HG02973 (cell line): ENCODE data around the gene IL24.
"Not testable (repeated sequence)": the region's sequence is repeated elsewhere in the genome, so short reads cannot be mapped to it uniquely, and the experiment has no call there.

Experiments
- ATAC-seq: cut with Tn5 transposase; IDR thresholded peaks from one replicate; pipeline ENCODE4 v1.9.1; 2021; ENCODE audit warnings: moderate library complexity; ENCODE audit not compliant: unreplicated experiment

The IL24 gene, protein sequence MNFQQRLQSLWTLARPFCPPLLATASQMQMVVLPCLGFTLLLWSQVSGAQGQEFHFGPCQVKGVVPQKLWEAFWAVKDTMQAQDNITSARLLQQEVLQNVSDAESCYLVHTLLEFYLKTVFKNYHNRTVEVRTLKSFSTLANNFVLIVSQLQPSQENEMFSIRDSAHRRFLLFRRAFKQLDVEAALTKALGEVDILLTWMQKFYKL

DNA sequence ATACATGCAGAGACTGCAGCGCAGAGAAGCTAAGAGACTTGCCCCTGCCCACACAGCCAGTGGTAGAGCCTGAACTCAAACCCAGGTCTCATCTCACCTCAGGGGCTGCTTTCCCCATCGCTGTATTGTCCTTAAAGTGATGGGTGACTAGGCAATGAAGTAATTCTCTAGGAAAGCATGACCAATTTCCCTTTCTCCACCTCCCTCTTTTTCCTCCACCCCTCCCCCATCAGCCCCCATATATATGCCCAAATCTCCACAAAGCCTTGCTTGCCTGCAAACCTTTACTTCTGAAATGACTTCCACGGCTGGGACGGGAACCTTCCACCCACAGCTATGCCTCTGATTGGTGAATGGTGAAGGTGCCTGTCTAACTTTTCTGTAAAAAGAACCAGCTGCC, at the start of gene IL24:
TSS of gene IL24 (plus strand) at position 269 of the 400 bp plus-strand sequence. CDS start 390 bp downstream, outside the sequence.
- ATAC-seq: no peak

DNA sequence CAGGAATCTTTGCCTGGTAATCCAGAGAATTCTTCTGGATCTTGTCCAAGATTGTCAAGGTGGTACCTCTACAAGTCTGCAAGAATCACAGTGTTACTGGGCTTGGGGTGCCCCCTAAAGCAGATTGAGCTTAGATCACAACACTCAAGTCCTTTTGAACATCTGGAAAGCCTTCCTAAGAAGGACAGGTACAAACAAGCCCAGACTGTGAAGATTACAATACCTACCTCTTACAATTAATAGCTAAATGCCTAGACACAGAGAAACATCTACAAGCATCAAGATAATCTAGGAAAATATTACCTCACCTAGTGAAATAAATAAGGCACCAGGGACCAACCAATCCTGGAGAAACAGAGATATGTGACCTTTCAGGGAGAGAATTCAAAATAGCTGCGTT, 49.3 kb upstream of the IL24 start:
- ATAC-seq: no peak

DNA sequence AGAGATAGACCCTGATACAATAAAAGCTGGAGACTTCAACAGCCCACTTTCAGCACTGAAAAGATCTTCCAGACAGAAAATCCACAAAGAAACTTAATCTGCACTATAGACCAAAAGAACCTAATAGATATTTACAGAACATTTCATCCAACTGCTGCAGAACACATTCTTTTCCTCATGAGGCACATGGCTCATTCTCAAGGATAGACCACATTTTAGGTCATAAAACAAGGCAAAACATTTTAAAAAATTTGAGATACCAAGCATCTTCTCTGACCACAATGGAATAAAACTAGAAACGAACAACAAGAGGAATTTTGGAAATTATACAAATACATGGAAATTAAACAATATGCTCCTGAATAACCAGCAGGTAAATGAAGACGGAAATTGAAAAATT, 46.8 kb upstream of the IL24 start:
- no peak for ATAC-seq

DNA sequence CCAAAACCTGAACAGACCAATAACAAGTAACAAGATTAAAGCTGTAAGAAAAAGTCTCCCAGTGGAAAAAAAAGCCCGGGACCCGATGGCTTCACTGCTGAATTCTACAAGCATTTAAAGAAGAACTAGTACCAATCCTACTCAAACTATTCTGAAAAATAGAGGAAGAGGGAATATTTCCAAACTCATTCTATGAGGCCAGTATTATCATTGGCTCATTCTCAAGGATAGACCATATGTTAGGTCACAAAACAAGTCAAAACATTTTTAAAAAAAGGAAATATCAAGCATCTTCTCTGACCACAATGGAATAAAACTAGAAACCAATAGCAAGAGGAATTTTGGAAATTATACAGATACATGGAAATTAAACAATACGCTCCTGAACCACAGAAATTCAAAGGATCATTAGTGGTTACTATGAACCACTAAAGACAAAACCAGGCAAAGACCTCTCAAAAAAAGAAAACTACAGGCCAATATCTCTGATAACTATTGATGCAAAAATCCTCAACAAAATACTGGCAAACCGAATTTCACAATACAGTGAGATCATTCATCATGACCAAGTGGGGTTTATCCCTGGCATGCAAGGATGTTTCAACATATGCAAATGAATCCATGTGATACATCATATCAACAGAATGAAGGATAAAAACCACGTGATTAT, 45.8 kb upstream of the IL24 start:
- no peak for ATAC-seq

DNA sequence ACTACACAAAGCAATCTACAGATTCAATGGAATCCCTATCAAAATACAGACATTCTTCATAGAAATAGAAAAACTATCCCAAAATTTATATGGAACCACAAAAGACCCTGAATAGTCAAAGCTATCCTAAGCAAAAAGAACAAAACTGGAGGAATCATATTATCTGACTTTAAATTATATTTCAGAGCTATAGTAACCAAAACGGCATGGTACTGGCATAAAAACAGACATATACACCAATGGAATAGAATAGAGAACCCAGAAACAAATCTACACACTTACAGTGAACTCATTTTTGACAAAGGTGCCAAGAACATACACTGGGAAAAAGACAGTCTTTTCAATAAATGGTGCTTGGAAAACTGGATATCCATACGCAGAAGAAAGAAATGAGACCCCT, 44.6 kb upstream of the IL24 start:
- not testable (repeated sequence) for ATAC-seq

DNA sequence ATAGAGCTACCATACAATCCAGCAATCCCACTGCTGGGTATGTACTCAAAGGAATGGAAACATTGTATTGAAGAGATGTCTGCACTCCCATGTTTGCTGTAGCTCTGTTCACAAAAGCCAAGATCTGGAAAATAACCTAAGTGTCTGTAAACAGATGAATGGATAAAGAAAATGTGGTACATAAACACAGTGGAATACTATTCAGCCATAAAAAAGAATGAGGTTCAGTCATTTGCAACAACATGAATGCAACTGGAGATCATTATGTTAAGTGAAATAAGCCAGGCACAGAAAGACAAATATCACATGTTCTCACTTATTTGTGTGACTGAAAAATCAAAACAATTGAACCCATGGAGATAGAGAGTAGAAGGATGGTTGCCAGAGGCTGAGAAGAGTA, 43.5 kb upstream of the IL24 start:
- not testable (repeated sequence) for ATAC-seq

GRCh38 chr1:206854401-206855129, 42.7 kb upstream of the IL24 start:
- no peak for ATAC-seq

DNA sequence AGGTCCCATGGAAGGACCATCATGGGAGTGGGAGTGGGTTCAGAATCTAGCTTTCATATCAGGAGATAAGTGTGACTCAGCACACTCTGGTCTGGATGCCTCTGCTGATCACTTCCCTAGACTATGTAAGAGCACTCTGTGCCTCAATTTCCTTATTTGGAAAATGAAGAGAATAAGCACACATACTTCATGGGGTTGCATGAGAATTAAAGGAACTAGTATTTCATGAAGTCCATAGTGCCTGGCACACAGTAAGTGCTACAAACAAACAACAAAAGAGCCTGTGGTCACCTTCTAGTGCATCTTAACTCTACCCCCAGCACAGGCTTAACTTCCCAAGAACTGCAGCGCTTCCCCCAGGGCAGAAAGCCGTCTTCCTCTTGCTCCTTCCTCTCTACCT, 41.4 kb upstream of the IL24 start:
- no peak for ATAC-seq

DNA sequence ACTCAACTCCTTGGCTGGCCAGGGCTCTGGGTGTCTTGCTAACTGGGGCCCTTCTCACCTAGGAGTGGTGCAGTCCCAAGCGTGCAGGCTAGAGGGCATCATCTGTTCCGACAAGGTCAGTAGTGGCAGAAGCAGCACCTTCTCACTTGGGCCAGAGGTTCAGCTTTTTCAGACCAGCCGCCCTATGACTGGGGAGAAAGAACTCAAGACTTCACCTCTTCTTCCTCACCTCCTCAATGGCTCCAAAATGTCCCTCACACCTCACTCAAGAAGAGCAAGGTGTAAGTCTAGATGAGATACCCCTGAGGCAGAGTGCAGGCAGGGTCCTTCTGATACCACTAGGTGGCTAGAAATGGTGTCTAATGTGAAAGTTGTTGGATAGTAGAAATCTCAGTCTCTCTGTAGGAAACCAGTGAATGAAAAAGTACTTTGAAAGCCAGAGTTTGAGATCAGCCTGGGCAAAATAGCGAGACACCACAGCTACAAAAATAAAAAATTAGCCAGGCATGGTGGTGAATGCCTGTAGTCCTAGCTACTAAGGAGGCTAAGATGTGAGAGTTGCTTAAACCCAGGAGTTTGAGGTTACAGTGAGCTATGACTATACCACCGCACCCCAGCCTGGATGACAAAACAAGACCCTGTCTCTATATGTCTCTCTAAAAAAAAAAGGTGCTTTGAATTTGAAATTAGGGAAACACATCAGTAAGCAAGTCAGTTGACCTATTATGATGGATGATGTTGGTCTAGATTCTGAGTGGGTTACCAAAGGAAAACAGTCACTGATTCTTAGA, 40.4 kb upstream of the IL24 start:
- ATAC-seq: no peak

DNA sequence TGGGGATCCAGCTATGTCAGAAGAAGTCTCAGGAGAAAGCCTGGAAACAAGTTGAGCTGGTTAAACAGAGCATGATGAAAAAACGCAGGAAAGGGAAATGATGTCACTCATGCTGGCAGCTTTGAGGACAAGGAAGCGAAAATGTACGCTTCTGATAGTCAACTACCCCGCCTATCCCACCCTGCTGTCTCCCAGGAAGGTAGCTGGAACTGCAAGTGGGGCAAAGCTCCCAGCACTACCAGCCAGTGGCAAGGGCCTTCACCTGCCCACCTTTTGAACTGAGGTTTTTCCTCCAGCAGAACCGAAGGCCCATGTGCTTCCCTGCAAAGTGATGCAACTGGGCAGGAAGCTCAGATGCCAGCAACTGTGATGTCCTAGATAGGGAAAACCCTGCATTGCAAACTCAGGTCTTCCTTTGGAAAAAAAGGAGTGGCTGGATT, 38.1 kb upstream of the IL24 start:
- no peak for ATAC-seq

DNA sequence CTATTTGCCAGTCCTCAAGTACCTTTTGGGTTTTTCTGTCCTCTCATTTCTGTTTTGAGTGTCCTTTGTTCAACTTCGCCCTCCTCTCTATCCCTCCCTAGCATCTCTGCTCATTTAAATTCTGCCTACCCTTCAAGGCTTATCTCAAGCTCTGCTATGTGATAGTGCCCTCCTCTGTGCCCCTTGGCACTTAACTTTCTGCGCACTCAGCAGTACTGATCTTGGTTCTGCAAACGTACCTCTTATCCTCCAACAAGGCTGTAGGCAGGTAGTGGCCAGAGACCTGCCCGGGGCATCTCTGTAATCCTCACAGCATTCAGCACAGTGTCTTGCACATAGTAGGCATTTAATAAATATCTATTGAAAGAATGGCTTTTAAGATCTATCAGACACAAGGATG, 37.1 kb upstream of the IL24 start:
- ATAC-seq: no peak

DNA sequence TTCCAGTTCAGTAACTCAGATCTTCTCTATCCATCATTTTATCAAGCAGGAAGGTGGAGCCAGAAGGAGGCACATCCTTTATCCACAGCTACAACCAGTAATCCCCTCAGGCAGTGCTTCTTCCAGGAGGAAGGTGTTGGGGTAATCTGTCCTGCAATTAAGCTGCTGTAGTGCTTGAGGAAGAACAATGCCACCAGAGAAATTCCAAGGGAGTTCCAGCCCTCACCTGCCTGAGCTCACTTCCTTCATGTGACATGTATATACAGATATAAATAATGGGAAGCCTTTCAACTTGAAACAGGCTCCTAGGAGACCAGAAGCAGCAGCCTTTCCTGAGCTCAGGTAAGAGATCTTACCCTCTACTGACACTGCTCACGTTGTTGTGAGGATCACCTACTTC, 34.0 kb upstream of the IL24 start:
- no peak for ATAC-seq

DNA sequence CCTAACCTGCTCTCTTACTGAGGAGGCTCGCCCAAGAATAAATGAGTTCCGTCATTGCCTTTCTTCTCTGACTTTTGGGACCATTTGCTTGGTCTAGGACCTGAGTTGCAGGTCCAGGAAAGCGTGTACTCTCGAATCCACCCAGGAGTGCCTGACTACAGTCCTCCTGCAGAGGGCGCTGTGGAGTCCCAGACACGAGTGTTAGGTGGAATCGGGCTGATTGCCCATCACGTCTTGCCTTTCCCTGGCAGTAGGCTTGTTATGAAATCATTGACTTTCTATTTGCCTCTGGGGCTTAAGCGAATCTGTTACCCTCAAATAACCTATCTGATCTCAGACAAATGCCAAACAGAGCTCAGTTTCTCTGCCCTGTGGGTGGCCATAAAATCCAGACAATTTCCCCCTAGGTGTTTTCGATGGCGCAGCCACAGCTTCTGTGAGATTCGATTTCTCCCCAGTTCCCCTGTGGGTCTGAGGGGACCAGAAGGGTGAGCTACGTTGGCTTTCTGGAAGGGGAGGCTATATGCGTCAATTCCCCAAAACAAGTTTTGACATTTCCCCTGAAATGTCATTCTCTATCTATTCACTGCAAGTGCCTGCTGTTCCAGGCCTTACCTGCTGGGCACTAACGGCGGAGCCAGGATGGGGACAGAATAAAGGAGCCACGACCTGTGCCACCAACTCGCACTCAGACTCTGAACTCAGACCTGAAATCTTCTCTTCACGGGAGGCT, 32.1 kb upstream of the IL24 start, which contains the start of gene IL20:
TSS of gene IL20 (plus strand) at position 685 of the 733 bp plus-strand sequence. CDS start 230 bp downstream, outside the sequence.
- no peak for ATAC-seq

DNA sequence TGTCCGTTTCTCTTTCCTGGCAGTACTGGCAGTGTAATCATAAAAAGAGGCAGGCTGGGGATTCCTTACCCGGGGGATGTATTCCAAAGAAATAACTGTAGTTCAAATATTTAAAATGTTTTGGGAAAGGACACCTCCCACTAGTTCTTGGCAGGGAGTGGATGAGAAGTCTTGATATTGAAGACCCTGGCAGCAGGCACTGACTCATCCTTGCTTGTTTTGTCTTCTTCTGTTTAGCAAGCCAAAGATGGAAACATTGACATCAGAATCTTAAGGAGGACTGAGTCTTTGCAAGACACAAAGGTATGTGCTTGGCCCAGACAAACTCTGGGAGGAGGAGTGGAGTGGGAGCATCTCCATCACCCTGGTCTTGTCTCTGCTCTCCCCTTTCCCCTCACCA, 31.2 kb upstream of the IL24 start:
- ATAC-seq: no peak

DNA sequence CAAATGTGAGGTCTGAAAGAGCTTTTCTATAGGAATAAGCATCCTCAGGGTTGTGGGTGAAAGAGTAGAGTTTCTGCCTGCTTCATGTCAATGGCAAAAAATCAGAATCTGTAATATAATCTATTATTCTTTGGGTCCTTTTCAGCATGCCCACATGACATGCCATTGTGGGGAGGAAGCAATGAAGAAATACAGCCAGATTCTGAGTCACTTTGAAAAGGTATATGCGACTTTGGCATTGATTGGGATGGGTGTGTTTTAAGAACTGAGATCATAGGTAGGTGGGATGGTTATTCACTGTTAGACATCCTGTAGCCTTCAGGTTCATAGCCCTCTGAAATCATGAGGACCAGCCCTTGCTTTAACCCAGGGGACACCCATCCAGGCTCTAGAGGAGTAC, 30.0 kb upstream of the IL24 start:
- no peak for ATAC-seq

DNA sequence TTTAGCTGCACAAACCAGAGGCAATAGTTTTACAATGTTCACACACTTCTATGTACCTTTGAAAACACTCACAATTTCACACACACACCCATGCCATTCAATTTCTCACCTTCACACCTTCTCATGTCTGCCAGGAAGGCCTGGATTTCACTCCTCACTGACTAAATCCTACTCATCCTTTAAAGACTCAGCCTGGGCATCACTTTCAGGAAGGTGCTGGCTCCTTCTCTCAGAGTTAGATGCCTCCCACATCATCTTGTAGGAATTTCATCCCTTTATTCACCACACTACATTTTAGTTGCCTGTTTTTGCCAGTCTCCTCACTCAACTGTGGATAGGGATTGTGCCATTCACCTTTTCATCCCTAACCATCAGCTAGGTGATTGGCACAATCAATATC, 29.5 kb upstream of the IL24 start:
- ATAC-seq: no peak

GRCh38 chr1:206868264-206868663, 29.0 kb upstream of the IL24 start:
- ATAC-seq: no peak

- ATAC-seq: no peak
Observed at GRCh38 chr1:206872139-206872538, 25.1 kb upstream of the IL24 start.

- ATAC-seq: no peak
Observed at GRCh38 chr1:206873603-206874188, 23.5 kb upstream of the IL24 start.

DNA sequence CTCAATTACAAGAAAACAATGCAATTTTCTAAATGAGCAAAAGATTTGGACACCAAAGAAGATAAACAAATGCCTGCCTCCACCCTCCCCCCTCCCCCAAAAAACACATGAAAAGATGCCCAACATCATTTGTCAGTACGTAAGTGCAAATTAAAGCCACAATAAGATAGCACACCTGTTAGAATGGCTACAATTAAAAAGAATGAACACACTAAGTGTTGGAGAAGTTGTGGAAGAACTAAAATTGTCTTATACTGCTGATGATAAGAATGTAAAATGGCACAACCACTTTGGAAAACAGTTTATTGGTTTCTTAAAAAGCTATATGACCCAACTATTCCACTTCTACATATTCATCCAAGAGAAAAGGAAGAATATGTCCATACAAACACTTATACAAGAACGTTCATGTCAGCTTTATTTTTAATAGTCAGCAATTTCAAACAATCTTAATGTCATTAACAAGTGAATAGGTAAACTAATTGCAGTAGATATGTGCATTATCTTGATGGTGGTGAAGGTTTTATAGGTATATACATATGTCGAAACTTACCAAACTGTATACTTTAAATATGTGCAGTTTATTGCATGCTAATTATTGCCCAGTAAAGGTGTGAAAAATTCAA, 21.4 kb upstream of the IL24 start:
- ATAC-seq: no peak
